PC-3 (cell line): ENCODE data around the gene IL17RD. TPM values are rescaled to one million over a fixed set of nuclear protein-coding genes. Genes with fewer than 3 reads are reported as not detected.
A peak's percentile ranks its signal among the peaks of the same experiment; 100 is the strongest.

ENCODE experiments used
- ATAC-seq: fragments of 200-7000 bp; cut with Tn5 transposase; 2 replicates; pipeline ENCODE4 v1.9.1; 2020; ENCODE audit warnings: mild to moderate bottlenecking, moderate library complexity
- BruUV-seq: library from RNA; stranded (reverse); fragments of 400-500 nt; replicated peaks from 2 replicates; lab custom pipeline; 2021; lab: Mats Ljungman, UMichigan
- CTCF ChIA-PET: fragments of 300-600 bp; sonication (Branson Sonifier 250); formaldehyde crosslinking; loops from one replicate; lab custom pipeline; 2022; ENCODE audit warnings: antibody characterized with exemption; lab: Charles Lee
- POLR2A ChIA-PET: fragments of 300-600 bp; sonication (Branson Sonifier 250); formaldehyde crosslinking; loops from one replicate; lab custom pipeline; 2022; ENCODE audit warnings: antibody characterized with exemption; ENCODE audit not compliant: unreplicated experiment; lab: Charles Lee
- DNase-seq: peaks from one replicate; pipeline ENCODE4 v3.0.0-alpha.2; 2015
- H2AFZ ChIP-seq: fragments of 300-600 bp; sonication (generic); 2 replicates; pipeline ENCODE4 v1.6.0; 2016; ENCODE audit warnings: antibody characterized with exemption, low read length
- H3F3A ChIP-seq: fragments of 300-600 bp; sonication (generic); one replicate; pipeline ENCODE4 v1.6.0; 2017; ENCODE audit warnings: antibody characterized with exemption, low read length, control low read depth, mild to moderate bottlenecking; ENCODE audit not compliant: unreplicated experiment
- H3K27ac ChIP-seq: fragments of 300-600 bp; sonication (generic); 2 replicates; pipeline ENCODE4 v1.5.1; 2016; ENCODE audit warnings: mild to moderate bottlenecking, low read length
- H3K27me3 ChIP-seq: fragments of 300-600 bp; sonication (generic); 2 replicates; pipeline ENCODE4 v1.6.1; 2016; ENCODE audit warnings: low read length, mixed read lengths
- H3K36me3 ChIP-seq: fragments of 300-600 bp; sonication (generic); 2 replicates; pipeline ENCODE4 v1.6.1; 2016; ENCODE audit warnings: low read depth, mixed run types, low read length, mixed read lengths
- H3K4me1 ChIP-seq: fragments of 300-600 bp; sonication (generic); 2 replicates; pipeline ENCODE4 v1.5.1; 2016; ENCODE audit warnings: low read length; ENCODE audit not compliant: insufficient read depth
- H3K4me2 ChIP-seq: fragments of 300-600 bp; sonication (generic); 2 replicates; pipeline ENCODE4 v1.6.0; 2016; ENCODE audit warnings: low read length
- H3K4me3 ChIP-seq: fragments of 300-600 bp; sonication (generic); 2 replicates; pipeline ENCODE4 v1.5.1; 2016; ENCODE audit warnings: mild to moderate bottlenecking, low read length, mixed read lengths
- H3K79me2 ChIP-seq: fragments of 300-600 bp; sonication (generic); 2 replicates; pipeline ENCODE4 v1.6.1; 2017; ENCODE audit warnings: low read length, mixed read lengths
- H3K9ac ChIP-seq: fragments of 300-600 bp; sonication (generic); 2 replicates; pipeline ENCODE4 v1.6.0; 2016; ENCODE audit warnings: mild to moderate bottlenecking, low read length
- H3K9me2 ChIP-seq: fragments of 300-600 bp; sonication (generic); replicated peaks from 2 replicates; pipeline ENCODE4 v1.6.1; 2016; ENCODE audit warnings: mixed run types, low read length, mixed read lengths
- H3K9me3 ChIP-seq: fragments of 300-600 bp; sonication (generic); 2 replicates; pipeline ENCODE4 v1.6.1; 2016; ENCODE audit warnings: low read length, mixed read lengths
- H4K20me1 ChIP-seq: fragments of 300-600 bp; sonication (generic); 2 replicates; pipeline ENCODE4 v1.6.1; 2016; ENCODE audit warnings: low read length, mixed read lengths
- EZH2 ChIP-seq: fragments of 300-600 bp; sonication (generic); IDR thresholded peaks from one replicate; pipeline ENCODE4 v1.6.1; 2017; ENCODE audit warnings: antibody characterized with exemption, mild to moderate bottlenecking, low read length; ENCODE audit not compliant: unreplicated experiment
- EZH2phosphoT487 ChIP-seq: fragments of 300-600 bp; sonication (generic); IDR thresholded peaks from 2 replicates; pipeline ENCODE4 v1.6.1; 2018; ENCODE audit warnings: mild to moderate bottlenecking, antibody characterized with exemption, low read length, borderline replicate concordance
- intact Hi-C: fragments of 100-400 bp; cut with micrococcal nuclease; formaldehyde crosslinking; loops from 2 replicates; pipeline ENCODE4 v1.9.0; 2023
- total RNA-seq: library from RNA; depleted of rRNA; stranded (reverse); fragments of >200 nt; gene quantifications from 2 replicates; pipeline ENCODE4 v1.2.3, GENCODE V29; 2014
- TF ChIP-seq, protein P1 (sequence below): fragments of 300-600 bp; sonication (generic); conservative IDR thresholded peaks from 2 replicates; pipeline ENCODE4 v1.5.1; 2017; ENCODE audit warnings: antibody characterized with exemption, low read depth, mild to moderate bottlenecking, low read length

The IL17RD gene
- total RNA-seq, 1 experiment from 2014 or later = 3.7 TPM

DNA sequence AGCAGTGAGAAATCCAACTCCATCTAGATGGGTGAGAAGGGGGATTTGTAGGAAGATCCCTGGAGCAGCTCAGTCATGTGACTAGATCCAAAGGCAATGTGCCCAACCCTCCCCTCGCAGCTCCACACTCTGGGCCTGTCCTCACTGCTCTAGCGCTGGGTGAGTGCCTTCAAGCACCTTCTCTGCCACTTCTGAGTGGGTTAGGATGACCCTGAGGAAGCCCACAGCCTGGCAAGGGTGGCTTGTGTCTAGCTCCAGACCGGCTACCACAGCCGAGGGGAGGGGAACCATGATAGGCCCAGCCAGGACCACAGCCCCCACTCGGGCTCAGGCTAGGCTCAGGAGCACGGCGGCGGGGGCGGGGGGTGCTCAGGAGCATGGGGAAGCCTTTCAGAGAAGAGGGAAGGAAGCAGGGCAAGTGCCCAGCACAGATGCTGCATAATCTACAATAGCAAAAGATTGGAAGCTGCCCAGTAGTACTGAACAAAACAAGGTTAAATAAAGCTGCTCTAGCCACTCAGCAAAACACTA, 103.0 kb downstream of the IL17RD start:
- Histone ChIP-seq H3K79me2 (0 out of 2 replicates have a peak, but pooled peaks cover 15% of the 10 kb centered on the region), H3K9me3 (no peaks in the 10 kb centered on the region), H3F3A (peaks cover 4% of the 10 kb centered on the region), H2AFZ (no peak overlapping the region), H3K9me2 (no peaks in the 10 kb centered on the region), H3K9ac (no peak overlapping the region), H3K4me2 (peak overlapping the region; percentile 77), H4K20me1 (no peaks in the 10 kb centered on the region), H3K36me3 (no peaks in the 10 kb centered on the region), H3K27ac (peak overlapping the region; percentile 90), H3K27me3 (no peaks in the 10 kb centered on the region), H3K4me1 (peaks cover 49% of the 10 kb centered on the region), H3K4me3 (no peak overlapping the region)
- intact Hi-C loops = loop anchor here (10.0 kb wide), 1 partner anchor 367 kb away; no protein-coding TSS in a partner anchor
- TF ChIP-seq EZH2phosphoT487 (no peak), EZH2 (no peak)
- TF ChIP-seq, protein P1, sequence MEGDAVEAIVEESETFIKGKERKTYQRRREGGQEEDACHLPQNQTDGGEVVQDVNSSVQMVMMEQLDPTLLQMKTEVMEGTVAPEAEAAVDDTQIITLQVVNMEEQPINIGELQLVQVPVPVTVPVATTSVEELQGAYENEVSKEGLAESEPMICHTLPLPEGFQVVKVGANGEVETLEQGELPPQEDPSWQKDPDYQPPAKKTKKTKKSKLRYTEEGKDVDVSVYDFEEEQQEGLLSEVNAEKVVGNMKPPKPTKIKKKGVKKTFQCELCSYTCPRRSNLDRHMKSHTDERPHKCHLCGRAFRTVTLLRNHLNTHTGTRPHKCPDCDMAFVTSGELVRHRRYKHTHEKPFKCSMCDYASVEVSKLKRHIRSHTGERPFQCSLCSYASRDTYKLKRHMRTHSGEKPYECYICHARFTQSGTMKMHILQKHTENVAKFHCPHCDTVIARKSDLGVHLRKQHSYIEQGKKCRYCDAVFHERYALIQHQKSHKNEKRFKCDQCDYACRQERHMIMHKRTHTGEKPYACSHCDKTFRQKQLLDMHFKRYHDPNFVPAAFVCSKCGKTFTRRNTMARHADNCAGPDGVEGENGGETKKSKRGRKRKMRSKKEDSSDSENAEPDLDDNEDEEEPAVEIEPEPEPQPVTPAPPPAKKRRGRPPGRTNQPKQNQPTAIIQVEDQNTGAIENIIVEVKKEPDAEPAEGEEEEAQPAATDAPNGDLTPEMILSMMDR = no peak
- ChIA-PET POLR2A (no interaction called here), CTCF (no interaction called here)
- DNase-seq (no peak), ATAC-seq (no peak)
- BruUV-seq = no TSS peak

DNA sequence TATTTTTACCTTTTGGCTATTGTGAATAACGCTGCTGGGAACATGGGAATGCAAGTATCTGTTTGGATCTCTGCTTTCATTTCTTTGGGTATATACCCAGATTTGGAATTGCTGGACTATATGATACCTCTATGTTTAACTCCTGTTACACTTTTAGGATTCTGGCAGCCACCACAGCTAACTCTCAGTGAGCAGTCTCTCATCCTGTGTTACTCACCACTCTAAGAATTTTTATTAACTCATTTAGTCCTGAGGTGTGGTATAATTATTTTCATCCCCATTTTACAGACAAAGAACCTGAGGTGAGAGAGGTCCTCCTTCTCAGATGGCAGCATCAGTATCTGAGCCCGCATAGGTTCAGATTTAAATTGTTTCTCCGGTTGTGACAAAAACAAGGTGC, 103.6 kb downstream of the IL17RD start:
- TF ChIP-seq, protein P1 = no peak
- TF ChIP-seq EZH2 (no peak), EZH2phosphoT487 (no peak)
- H3K4me1 ChIP-seq = peaks cover 51% of the 10 kb centered on the region
- H4K20me1 ChIP-seq = no peaks in the 10 kb centered on the region
- BruUV-seq = no TSS peak
- intact Hi-C loops = loop anchor here (2.0 to 10.0 kb wide), 2 partner anchors 17 to 367 kb away; no protein-coding TSS in a partner anchor
- ChIA-PET CTCF (no interaction called here), POLR2A (no interaction called here)
- DNase-seq (peak; percentile 50), ATAC-seq (peak; percentile 20; the same call in 1 of the 2 replicates)
- H3K27ac ChIP-seq = peak overlapping the region; percentile 90
- H2AFZ ChIP-seq = no peak overlapping the region
- no peaks in the 10 kb centered on the region for H3K9me2 ChIP-seq
- H3K4me3 ChIP-seq = no peak overlapping the region
- 0 out of 2 replicates have a peak overlapping the region, but pooled peaks have one; percentile 66 for H3K9ac ChIP-seq
- H3K9me3 ChIP-seq = no peaks in the 10 kb centered on the region
- H3K79me2 ChIP-seq = 0 out of 2 replicates have a peak, but pooled peaks cover 11% of the 10 kb centered on the region
- H3K4me2 ChIP-seq = peak overlapping the region; percentile 77
- no peaks in the 10 kb centered on the region for H3K27me3 ChIP-seq
- peaks cover 4% of the 10 kb centered on the region for H3F3A ChIP-seq
- no peaks in the 10 kb centered on the region for H3K36me3 ChIP-seq
